ENCODE data around the gene ROR2.
"Not testable (repeated sequence)": the region's sequence is repeated elsewhere in the genome, so short reads cannot be mapped to it uniquely, and the experiment has no call there.

Gene ROR2

DNA sequence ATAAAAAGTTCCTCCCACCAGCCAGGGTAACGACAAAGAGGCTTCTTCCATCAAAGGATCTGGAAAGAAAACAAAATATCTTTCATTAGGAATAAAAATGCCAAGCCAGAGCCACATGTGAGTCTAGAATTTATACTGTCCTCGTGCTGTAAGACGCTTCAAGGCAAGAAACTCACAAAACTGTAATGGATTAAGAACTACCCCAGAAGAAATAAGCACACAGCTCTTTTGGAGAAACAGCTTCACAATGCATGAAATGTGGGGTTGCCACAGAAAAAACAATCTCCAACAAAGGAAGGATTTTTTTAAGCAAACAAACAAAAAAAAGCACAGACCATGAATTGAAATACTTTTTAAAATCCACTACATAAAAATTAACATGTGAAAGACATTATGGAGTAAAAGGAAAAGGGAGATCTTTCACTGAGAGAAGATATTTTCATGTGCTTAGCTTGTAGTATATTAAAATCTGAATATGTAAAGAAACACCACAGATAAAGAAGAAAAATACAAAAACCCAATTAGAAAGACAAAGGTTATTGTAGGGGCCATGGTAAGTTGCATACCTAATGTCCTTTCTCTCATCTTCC, 385.9 kb downstream of the ROR2 start:
- no peak for DNase-seq (ENCODE audit: low read depth)

DNA sequence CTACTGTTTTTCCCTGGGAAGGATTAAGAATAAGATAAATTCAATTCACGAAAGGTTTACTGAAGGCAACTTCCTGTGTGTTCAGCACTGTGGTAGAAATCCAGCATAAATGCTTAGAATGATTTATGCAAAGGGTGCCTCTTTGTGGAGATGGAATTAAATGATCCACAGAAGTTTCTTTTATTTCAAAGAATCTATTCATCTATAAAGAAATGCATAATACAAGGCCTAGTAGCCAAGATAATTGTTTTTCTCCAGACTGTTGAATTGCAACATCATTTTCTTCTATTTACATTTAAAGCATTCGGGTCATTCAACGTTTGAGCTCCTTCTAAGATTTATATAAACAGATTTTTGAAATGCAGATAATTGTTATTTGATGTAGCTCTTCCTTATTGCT, 387.6 kb downstream of the ROR2 start:
- DNase-seq (ENCODE audit: low read depth), result no peak

DNA sequence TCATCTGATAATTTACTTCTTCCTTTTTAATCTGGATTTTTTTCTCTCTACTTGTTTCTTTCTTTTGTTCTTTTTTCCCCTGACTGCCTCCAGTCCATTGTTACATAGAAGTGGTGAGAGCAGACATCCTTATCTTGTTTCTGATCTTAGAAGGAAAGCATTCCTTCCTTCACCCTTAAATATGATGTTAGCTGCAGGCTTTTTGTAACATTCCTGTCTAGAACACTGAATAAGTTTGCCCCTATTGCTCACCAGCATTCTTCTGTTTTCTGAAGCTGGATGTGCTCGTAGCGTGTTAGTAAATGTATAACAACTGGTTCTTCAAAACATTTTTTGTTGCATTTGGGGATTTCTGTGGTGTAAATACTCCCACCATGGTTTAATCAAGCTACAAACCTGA, 389.7 kb downstream of the ROR2 start:
- DNase-seq (ENCODE audit: low read depth), result no peak

- no peak for DNase-seq (ENCODE audit: low read depth)
These were observed 391.1 kb downstream of the ROR2 start for GRCh38 chr9:91558879-91559278.

DNA sequence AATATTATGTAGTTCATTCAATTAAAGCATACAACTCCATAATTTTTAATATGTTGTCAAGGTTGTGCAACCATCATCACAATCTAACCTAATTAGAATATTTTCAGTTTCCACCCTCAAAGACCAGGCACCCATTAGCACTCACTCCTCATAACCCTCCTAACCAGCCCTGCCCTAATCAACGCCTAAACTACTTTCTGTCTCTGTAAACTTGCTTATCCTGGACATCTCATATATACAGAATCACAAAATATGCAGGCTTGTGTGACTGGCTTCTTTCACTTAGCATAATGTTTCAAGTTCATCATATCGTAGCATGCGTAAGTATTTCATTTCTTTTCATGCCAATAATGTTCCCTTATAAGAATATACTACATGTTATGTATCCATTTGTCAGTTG, 391.6 kb downstream of the ROR2 start:
- no peak for DNase-seq (ENCODE audit: low read depth)

DNA sequence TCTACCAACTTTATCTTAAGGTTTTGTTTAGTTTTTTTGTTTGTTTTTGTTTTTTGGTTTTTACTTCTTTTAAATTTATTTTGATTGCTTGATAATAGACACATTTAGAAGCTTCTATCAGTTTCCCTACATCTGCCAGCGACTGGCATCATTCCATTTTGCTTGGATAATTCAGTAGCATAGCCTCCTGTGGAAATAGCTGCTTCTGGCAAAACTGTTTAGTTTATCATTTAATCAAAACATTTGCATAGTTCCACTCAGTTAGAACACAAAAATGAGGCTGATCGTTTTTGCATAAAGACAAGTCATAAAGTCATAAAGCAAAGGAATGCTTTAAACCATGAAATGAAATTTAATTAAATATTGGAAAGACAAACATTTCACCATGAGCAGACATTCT, 392.7 kb downstream of the ROR2 start:
- DNase-seq (ENCODE audit: low read depth), result no peak

DNA sequence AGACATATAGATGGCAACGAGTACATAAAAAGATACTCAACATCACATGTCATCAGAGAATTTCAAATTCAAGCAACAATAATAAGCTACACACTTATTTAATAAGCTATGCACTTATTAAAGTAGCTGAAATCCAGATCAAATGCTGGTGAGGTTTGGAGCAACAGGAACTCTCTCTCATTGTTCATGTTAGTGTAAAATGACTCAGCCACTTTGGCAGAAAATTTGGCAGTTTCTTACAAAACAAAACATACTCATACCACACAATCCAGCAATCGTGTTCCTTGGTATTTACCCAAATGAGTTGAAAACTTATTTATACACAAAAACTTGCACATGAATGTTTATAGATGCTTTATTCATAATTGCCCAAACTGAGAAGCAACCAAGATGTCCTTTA, 394.9 kb downstream of the ROR2 start:
- DNase-seq (ENCODE audit: low read depth), result no peak

DNA sequence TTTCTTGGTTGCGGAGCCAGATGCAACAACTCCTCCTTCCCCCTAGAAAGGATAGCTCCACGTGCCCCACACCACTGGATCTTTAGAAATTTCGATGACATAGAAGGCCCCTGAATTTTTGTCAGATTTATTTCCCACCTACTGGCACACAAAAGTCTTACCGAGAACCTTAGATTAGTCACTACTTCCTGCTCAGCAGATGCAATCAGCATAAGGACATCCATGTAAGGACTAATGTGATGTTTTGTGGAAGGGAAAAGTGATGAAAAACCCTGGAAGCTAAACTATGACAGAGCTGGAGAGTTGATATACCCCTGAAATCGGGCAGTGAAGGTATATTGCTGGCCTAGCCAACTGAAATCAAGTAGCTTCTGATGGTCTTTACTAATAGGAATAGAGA, 400.9 kb downstream of the ROR2 start:
- no peak for DNase-seq (ENCODE audit: low read depth)

GRCh38 chr9:91547081-91547480, 402.9 kb downstream of the ROR2 start:
- DNase-seq (ENCODE audit: low read depth), result no peak

GRCh38 chr9:91546574-91546973, 403.5 kb downstream of the ROR2 start:
- no peak for DNase-seq (ENCODE audit: low read depth)

- no peak for DNase-seq (ENCODE audit: low read depth)
These were observed 408.3 kb downstream of the ROR2 start for GRCh38 chr9:91541734-91542133.

GRCh38 chr9:91540506-91540905, 409.5 kb downstream of the ROR2 start:
- not testable (repeated sequence) for DNase-seq (ENCODE audit: low read depth)

- DNase-seq (ENCODE audit: low read depth), result no peak
These were observed 413.8 kb downstream of the ROR2 start for GRCh38 chr9:91536211-91536691.

DNA sequence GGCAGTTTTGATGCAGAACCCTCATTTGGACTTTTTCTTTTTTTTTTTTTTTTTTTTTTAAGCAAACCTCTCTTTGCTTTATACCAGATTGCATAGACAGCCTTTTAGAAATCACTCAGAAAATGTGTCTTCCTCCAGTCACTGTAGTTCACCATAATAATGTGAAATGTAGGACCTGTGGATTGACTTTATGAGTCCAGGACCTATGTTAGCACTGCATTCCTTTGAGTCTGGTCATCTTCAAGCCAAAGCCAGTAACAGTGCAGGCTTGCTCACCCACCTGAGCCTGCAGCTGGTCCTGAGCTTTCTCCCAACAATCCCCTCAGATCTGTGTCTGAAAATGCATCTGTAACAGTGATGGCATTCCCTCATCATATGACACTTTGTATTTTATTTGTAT, 415.7 kb downstream of the ROR2 start:
- no peak for DNase-seq (ENCODE audit: low read depth)

GRCh38 chr9:91533382-91533781, 416.6 kb downstream of the ROR2 start:
- DNase-seq (ENCODE audit: low read depth), result no peak

GRCh38 chr9:91532325-91532724, 417.7 kb downstream of the ROR2 start:
- no peak for DNase-seq (ENCODE audit: low read depth)

DNA sequence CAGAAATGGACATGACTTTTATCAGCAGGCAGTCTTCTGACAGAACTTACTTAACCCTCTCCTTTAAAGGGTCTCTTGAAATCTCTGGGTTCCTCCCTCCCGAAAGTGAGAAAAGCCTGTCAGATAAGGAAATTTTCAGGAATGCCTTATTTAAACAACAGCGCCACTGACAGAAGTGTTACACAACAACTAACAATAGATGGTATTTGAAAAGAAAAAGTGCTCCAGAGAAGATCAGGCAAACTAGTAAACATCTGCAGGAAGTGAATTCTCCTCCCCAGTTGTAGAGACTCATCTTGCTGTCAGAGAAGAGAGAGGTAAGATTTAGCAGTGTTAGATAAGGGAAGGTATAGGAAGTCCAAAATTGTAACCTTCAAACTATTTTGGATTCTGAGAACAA, 419.2 kb downstream of the ROR2 start:
- no peak for DNase-seq (ENCODE audit: low read depth)

DNA sequence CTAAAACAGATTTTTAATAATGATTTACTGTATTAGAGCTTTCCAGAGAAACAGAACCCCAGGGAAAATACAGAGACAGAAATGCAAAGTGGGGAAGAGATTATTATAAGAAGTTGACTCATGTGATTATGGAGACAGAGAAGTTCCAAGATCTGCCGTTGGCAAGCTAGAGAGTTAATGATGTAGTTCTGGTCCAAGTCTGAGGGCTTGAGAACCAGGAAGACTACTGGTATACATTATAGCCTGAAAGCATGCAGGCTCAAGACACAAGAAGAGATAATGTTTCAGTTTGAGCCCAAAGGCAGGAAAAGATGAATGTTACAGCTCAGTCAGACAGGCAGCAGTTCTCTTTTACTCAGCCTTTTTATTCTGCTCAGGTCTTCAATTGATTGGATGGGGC, 427.5 kb downstream of the ROR2 start:
- DNase-seq (ENCODE audit: low read depth), result no peak

GRCh38 chr9:91519520-91520277, 430.3 kb downstream of the ROR2 start:
- DNase-seq (ENCODE audit: low read depth), result no peak

GRCh38 chr9:91518462-91518861, 431.6 kb downstream of the ROR2 start:
- no peak for DNase-seq (ENCODE audit: low read depth)

DNA sequence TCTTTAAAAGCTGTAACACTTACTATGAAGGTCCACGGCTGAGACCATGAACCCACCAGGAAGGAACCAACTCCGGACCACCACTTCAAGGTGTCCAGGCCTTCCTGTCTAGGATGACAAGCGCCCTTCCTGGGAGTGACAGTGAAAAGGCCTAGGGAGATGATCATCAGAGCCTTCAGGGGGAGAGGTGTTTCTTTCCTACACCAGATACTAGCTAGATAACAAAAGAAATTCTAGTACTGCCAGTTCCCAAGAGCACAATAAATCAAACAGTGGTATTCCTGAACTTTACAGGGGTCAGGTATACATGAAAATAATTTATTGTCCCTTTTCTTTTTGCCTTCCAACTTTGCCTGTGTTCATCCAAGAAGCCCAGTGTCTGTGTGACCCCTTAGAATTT, 432.2 kb downstream of the ROR2 start:
- no peak for DNase-seq (ENCODE audit: low read depth)

DNA sequence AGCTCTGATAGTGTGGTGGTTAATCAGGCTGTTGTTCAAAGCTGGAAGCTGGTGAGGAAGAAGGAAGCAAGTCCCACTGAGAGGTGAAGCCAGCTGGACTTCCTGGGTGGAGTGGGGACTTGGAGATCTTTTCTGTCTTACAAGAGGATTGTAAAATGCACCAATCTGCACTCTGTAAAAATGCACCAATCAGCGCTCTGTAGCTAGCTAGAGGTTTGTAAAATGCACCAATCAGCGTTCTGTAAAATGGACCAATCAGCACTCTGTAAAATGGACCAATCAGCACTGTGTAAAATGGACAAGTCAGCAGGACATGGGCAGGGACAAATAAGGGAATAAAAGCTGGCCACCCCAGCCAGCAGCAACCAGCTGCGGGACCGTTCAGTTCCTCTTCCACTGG, 432.7 kb downstream of the ROR2 start:
- DNase-seq (ENCODE audit: low read depth), result not testable (repeated sequence)

DNA sequence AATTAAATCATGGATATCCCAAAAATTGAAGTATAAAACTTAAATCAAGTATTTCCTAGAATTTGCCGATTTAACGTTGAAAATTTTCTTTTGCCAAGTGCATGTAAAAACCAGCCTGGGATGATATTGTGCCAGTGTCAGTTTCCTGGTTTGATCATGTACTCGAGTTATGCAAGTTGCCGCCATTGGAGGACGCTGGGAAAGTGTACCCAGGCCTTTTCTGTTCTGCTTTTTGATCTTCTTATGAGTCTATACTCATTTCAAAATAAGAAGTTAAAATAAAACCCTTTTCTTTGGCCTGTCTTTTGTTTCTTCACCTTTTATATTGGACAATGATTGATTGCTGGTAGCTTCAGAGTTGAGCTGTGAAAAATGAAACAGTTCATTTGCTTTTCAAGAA, 433.3 kb downstream of the ROR2 start:
- DNase-seq (ENCODE audit: low read depth), result no peak

- DNase-seq (ENCODE audit: low read depth), result no peak
These were observed 433.9 kb downstream of the ROR2 start for GRCh38 chr9:91516081-91516480.
